Astrocyte of the cerebellum (primary cell): ENCODE measurements around the gene UBL5.

Experiments
- DNase-seq: peaks from one replicate; pipeline ENCODE4 v3.0.0-alpha.2; 2011; ENCODE audit warnings: low read depth
- H3K4me3 ChIP-seq: 2 replicates; pipeline ENCODE4 v1.5.1; 2011; ENCODE audit warnings: mild to moderate bottlenecking, low read depth, low read length, moderate library complexity
- CTCF ChIP-seq: IDR thresholded peaks from 2 replicates; pipeline ENCODE4 v1.5.1; 2012; ENCODE audit warnings: low read length, low read depth, moderate library complexity, mild to moderate bottlenecking; ENCODE audit errors: missing control alignments
- in situ Hi-C: cut with HindIII; loops from 2 replicates; pipeline ENCODE4 v1.10.0; 2017; ENCODE audit warnings: low sequenced_read_pairs

UBL5 gene

GRCh38 chr19:9862938-9863337, 35.2 kb downstream of the UBL5 start:
- DNase-seq, result no peak
- no peak overlapping the region for H3K4me3 ChIP-seq
- no peak for TF ChIP-seq CTCF
- in situ Hi-C loops, result no loop called here

DNA sequence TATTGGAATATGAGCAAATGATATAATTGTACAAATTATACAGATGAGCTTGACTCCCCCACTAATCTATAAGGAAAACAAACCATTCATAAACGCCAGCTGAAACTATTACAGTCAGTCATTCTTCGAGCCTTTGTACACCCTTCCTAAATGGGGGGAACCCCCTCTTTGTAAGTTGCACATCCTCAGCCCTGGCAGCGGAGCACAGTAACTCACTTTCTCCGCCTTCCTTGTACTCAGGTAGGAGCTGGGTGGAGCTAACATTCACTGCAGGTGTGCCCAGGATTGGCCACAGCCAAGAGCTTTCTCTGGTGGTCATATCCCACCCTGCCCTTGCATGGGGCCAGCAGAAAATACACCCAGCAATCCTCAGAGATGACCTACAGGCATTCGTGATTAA, 36.0 kb downstream of the UBL5 start:
- in situ Hi-C loops, result no loop called here
- no peak overlapping the region for H3K4me3 ChIP-seq
- TF ChIP-seq CTCF, result no peak
- DNase-seq, result no peak

GRCh38 chr19:9865732-9866501, 38.2 kb downstream of the UBL5 start:
- no peak for TF ChIP-seq CTCF
- DNase-seq, result no peak
- in situ Hi-C loops, result no loop called here
- no peak overlapping the region for H3K4me3 ChIP-seq

- in situ Hi-C loops, result no loop called here
- no peak for TF ChIP-seq CTCF
- no peak for DNase-seq
- no peak overlapping the region for H3K4me3 ChIP-seq
Measured at GRCh38 chr19:9868983-9869617, 41.4 kb downstream of the UBL5 start.

- no peak for DNase-seq
- in situ Hi-C loops, result no loop called here
- no peak for TF ChIP-seq CTCF
Measured at GRCh38 chr19:9871626-9872338, 44.1 kb downstream of the UBL5 start.

GRCh38 chr19:9872618-9873242, 45.0 kb downstream of the UBL5 start:
- DNase-seq, result no peak
- no peak overlapping the region for H3K4me3 ChIP-seq
- in situ Hi-C loops, result no loop called here
- TF ChIP-seq CTCF, result no peak

More at GRCh38 chr19:9871626-9872338, 44.1 kb downstream of the UBL5 start:
- H3K4me3 ChIP-seq, result no peak overlapping the region
